Endothelial cell of umbilical vein (primary cell): ENCODE results near the gene STEAP4. TPM values are rescaled to one million over a fixed set of nuclear protein-coding genes. Genes with fewer than 3 reads are reported as not detected.

Source experiments
- BruUV-seq: library from RNA; stranded (reverse); fragments of 400-500 nt; replicated peaks from 2 replicates; lab custom pipeline; 2021; lab: Mats Ljungman, UMichigan
- CTCF ChIA-PET: fragments of 300-600, 350-600 bp; sonication (Branson Sonifier 250); formaldehyde crosslinking; loops from one replicate; lab custom pipeline; 2021; ENCODE audit warnings: antibody characterized with exemption, inconsistent platforms; lab: Charles Lee
- POLR2A ChIA-PET: fragments of 300-600, 350-600 bp; sonication (Branson Sonifier 250); formaldehyde crosslinking; loops from one replicate; lab custom pipeline; 2021; ENCODE audit warnings: antibody characterized with exemption, inconsistent platforms; lab: Charles Lee
- DNase-seq: peaks from one replicate; pipeline ENCODE4 v3.0.0-alpha.2; 2011; ENCODE audit warnings: low read depth, low spot score
- FAIRE-seq: peaks from 2 replicates; lab custom pipeline; 2011; peaks lifted over from hg19 to GRCh38; lab: Jason Lieb, UNC
- H2AFZ ChIP-seq: 2 replicates; pipeline ENCODE4 v1.6.0; 2012; ENCODE audit warnings: low read depth, low read length, control low read depth, inconsistent platforms
- H3K27ac ChIP-seq: 2 replicates; pipeline ENCODE4 v1.5.1; 2011; ENCODE audit warnings: low read depth, mild to moderate bottlenecking, control low read depth, low read length, moderate library complexity; ENCODE audit not compliant: insufficient read depth
- H3K27me3 ChIP-seq, 2 experiments: 2 replicates each; pipeline versions ENCODE4 v1.6.0 to v1.6.1; 2011; ENCODE audit warnings: low read length in 2 of 2, mixed read lengths in 1 of 2; ENCODE audit not compliant: control insufficient read depth in 2 of 2, insufficient read depth in 2 of 2
- H3K36me3 ChIP-seq, 2 experiments: 2 replicates in 1 of 2; 3 replicates in 1 of 2; pipeline ENCODE4 v1.5.1; 2011; ENCODE audit warnings: low read length in 2 of 2, mild to moderate bottlenecking in 1 of 2, moderate library complexity in 1 of 2; ENCODE audit not compliant: control insufficient read depth in 2 of 2, insufficient read depth in 2 of 2; ENCODE audit errors: extremely low read depth in 1 of 2
- H3K4me1 ChIP-seq: 3 replicates; pipeline ENCODE4 v1.5.1; 2011; ENCODE audit warnings: mild to moderate bottlenecking, low read length; ENCODE audit not compliant: control insufficient read depth, insufficient read depth; ENCODE audit errors: extremely low read depth
- H3K4me2 ChIP-seq: 2 replicates; pipeline ENCODE4 v1.6.1; 2011; ENCODE audit warnings: low read length, control low read depth, mixed read lengths; ENCODE audit not compliant: insufficient read depth
- H3K4me3 ChIP-seq, 3 experiments: fragments of 200-600 bp in 1 of 3; sonication (generic), shearing (Covaris generic) in 1 of 3; replicated peaks in 1 of 3; 2 replicates each; pipeline ENCODE4 v1.5.1; 2011 to 2016; ENCODE audit warnings: control low read depth in 3 of 3, low read length in 3 of 3, mild to moderate bottlenecking in 2 of 3, inconsistent platforms in 1 of 3, low read depth in 1 of 3, moderate library complexity in 1 of 3; ENCODE audit not compliant: insufficient read depth in 1 of 3
- H3K79me2 ChIP-seq: 2 replicates; pipeline ENCODE4 v1.6.0; 2012; ENCODE audit warnings: low read length, inconsistent platforms; ENCODE audit not compliant: control insufficient read depth, insufficient read depth
- H3K9ac ChIP-seq: replicated peaks from 2 replicates; pipeline ENCODE3; 2011; ENCODE audit warnings: low read length, control low read depth; ENCODE audit not compliant: insufficient read depth; ENCODE audit errors: extremely low read depth
- H3K9me1 ChIP-seq: replicated peaks from 3 replicates; pipeline ENCODE4 v1.6.0; 2011; ENCODE audit warnings: mild to moderate bottlenecking, low read length; ENCODE audit not compliant: control insufficient read depth, insufficient read depth; ENCODE audit errors: extremely low read depth
- H3K9me3 ChIP-seq: replicated peaks from 2 replicates; pipeline ENCODE4 v1.5.1; 2012; ENCODE audit warnings: low read length, inconsistent platforms; ENCODE audit not compliant: control insufficient read depth, insufficient read depth
- H4K20me1 ChIP-seq: replicated peaks from 2 replicates; pipeline ENCODE3; 2011; ENCODE audit warnings: mild to moderate bottlenecking, low read length; ENCODE audit not compliant: control insufficient read depth, insufficient read depth; ENCODE audit errors: extremely low read depth
- EZH2 ChIP-seq: IDR thresholded peaks from 2 replicates; pipeline ENCODE4 v1.6.1; 2012; ENCODE audit warnings: borderline replicate concordance, low read depth, mild to moderate bottlenecking, moderate library complexity, low read length, inconsistent platforms; ENCODE audit not compliant: severe bottlenecking
- FOS ChIP-seq: IDR thresholded peaks from 2 replicates; pipeline ENCODE4 v1.6.1; 2011; ENCODE audit warnings: mild to moderate bottlenecking, low read length, moderate library complexity, borderline replicate concordance; ENCODE audit not compliant: insufficient read depth
- GATA2 ChIP-seq: IDR thresholded peaks from 2 replicates; pipeline ENCODE4 v1.7.0; 2011; ENCODE audit warnings: low read depth, mild to moderate bottlenecking, moderate library complexity, mixed read lengths, low read length; ENCODE audit not compliant: insufficient read length, insufficient read depth
- JUN ChIP-seq: IDR thresholded peaks from 2 replicates; pipeline ENCODE4 v1.6.1; 2011; ENCODE audit warnings: borderline replicate concordance, low read depth; ENCODE audit not compliant: insufficient read length, insufficient read depth
- MYC ChIP-seq: IDR thresholded peaks from one replicate; pipeline ENCODE4 v1.6.1; 2011; ENCODE audit warnings: mild to moderate bottlenecking, low read depth, low read length
- POLR2A ChIP-seq: IDR thresholded peaks from 2 replicates; pipeline ENCODE4 v1.6.1; 2012; ENCODE audit warnings: low read depth, mild to moderate bottlenecking, control low read depth, low read length
- POLR2AphosphoS5 ChIP-seq: IDR thresholded peaks from 2 replicates; pipeline ENCODE4 v1.6.1; 2012; ENCODE audit warnings: low read depth, mild to moderate bottlenecking, control low read depth, low read length, moderate library complexity; ENCODE audit not compliant: insufficient read depth
- dilution Hi-C: fragments of 300-500 bp; cut with MboI; formaldehyde crosslinking; loops from one replicate; pipeline ENCODE4 v1.15.0; 2019; ENCODE audit warnings: low sequenced_read_pairs; ENCODE audit not compliant: extremely low pct_ligation_motif_present
- intact Hi-C: fragments of 100-400 bp; cut with micrococcal nuclease; formaldehyde crosslinking; loops from one replicate; pipeline ENCODE4 v1.10.0; 2022
- polyA plus RNA-seq, 4 experiments: library from polyadenylated mRNA; depleted of rRNA in 3 of 4; stranded (reverse) in 3 of 4; unstranded in 1 of 4; fragments of >200 nt; gene quantifications; 2 replicates each; pipeline versions ENCODE4 v1.2.1 to v1.2.3, GENCODE V29; 2011 to 2012; ENCODE audit warnings: missing spikeins in 1 of 4
- total RNA-seq: library from RNA; stranded (reverse); gene quantifications from 2 replicates; pipeline ENCODE4 v1.2.3, GENCODE V29; 2021
- TF ChIP-seq, protein P1 (sequence below): IDR thresholded peaks from 2 replicates; pipeline ENCODE4 v1.6.1; 2011; ENCODE audit not compliant: insufficient read depth, insufficient read length
- TF ChIP-seq, protein P2 (sequence below), 2 donors: IDR thresholded peaks; 1 replicate in 1 of 2; 2 replicates in 1 of 2; pipeline ENCODE4 v1.5.1; 2011; ENCODE audit warnings: low read length in 2 of 2, mild to moderate bottlenecking in 2 of 2, moderate library complexity in 2 of 2, control low read depth in 1 of 2, inconsistent platforms in 1 of 2, low read depth in 1 of 2; ENCODE audit not compliant: insufficient read depth in 1 of 2; ENCODE audit errors: extremely low read depth in 1 of 2

The STEAP4 gene
- total and polyA plus RNA-seq, 2 donors (not counting 3 experiments of a cell fraction or from before 2014, with no cell fraction given), result not detected

DNA sequence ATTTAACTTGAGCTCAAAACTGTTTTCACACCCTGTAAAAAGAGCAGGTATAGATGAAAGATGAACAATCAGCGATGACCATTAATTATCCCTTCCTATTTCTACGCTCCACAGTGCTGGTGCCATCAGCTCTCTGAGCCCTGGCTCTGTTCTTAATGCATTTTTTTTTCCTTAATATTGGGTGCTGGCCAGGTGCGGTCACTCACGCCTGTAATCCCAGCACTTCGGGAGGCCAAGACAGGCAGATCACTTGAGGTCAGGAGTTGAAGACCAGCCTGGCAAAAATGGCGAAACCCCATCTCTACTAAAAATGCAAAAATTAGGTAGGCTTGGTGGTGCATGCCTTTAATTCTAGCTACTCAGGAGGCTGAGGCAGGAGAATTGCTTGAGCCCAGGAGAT lies 4.2 kb downstream of the STEAP4 start:
- no peak overlapping the region for H2AFZ ChIP-seq
- ChIA-PET POLR2A (no interaction called here), CTCF (interaction anchor here (0.6 kb wide), 1 partner anchor 19 kb away, joined by 4 read pairs; no protein-coding TSS in a partner anchor)
- H3K27ac ChIP-seq, result no peak overlapping the region
- dilution Hi-C loops (no loop called here), intact Hi-C loops (no loop called here)
- H3K9me1 ChIP-seq, result no peaks in the 10 kb centered on the region
- H3K27me3 ChIP-seq, result peaks cover 14 to 22% of the 10 kb centered on the region in 2 experiments
- no TSS peak for BruUV-seq
- no peak overlapping the region for H3K4me2 ChIP-seq
- no peaks in the 10 kb centered on the region for H4K20me1 ChIP-seq
- H3K4me1 ChIP-seq, result no peaks in the 10 kb centered on the region
- no peak overlapping the region for H3K4me3 ChIP-seq
- FAIRE-seq, result no peak
- H3K79me2 ChIP-seq, result no peaks in the 10 kb centered on the region
- H3K36me3 ChIP-seq, result no peaks in the 10 kb centered on the region
- no peak overlapping the region for H3K9ac ChIP-seq
- DNase-seq, result no peak
- no peak for TF ChIP-seq MYC
- TF ChIP-seq FOS, result no peak
- TF ChIP-seq POLR2A, result no peak
- TF ChIP-seq, protein P1, sequence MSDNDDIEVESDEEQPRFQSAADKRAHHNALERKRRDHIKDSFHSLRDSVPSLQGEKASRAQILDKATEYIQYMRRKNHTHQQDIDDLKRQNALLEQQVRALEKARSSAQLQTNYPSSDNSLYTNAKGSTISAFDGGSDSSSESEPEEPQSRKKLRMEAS, result no peak
- TF ChIP-seq GATA2, result no peak
- TF ChIP-seq, protein P2, sequence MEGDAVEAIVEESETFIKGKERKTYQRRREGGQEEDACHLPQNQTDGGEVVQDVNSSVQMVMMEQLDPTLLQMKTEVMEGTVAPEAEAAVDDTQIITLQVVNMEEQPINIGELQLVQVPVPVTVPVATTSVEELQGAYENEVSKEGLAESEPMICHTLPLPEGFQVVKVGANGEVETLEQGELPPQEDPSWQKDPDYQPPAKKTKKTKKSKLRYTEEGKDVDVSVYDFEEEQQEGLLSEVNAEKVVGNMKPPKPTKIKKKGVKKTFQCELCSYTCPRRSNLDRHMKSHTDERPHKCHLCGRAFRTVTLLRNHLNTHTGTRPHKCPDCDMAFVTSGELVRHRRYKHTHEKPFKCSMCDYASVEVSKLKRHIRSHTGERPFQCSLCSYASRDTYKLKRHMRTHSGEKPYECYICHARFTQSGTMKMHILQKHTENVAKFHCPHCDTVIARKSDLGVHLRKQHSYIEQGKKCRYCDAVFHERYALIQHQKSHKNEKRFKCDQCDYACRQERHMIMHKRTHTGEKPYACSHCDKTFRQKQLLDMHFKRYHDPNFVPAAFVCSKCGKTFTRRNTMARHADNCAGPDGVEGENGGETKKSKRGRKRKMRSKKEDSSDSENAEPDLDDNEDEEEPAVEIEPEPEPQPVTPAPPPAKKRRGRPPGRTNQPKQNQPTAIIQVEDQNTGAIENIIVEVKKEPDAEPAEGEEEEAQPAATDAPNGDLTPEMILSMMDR (IDR thresholded peaks at IDR 0.05; ENCODE audit: extremely low read depth in 1 of 2, insufficient read depth in 1 of 2, low read depth in 1 of 2, low read length in 2 of 2), result no peak
- H3K9me3 ChIP-seq, result no peaks in the 10 kb centered on the region

DNA sequence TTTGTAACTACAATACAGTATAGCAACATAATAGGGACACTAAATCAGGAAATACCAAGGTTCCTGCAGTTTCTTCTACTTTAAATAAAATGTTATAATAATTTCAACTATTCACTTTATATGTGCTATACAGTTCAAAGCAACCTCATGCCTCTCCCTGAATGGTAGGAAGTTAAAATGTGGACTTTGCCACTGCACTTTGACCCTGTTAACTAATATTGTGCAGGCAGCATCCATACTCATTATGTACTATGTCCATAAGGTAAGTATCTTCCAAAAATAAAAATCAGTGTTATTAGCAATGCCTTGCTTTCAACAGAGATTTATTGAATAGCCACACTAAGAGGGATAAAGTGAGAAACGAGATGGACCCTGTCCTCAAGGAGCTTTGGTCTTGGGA lies 4.8 kb downstream of the STEAP4 start:
- Histone ChIP-seq H4K20me1 (no peaks in the 10 kb centered on the region), H3K27me3 (peaks cover 9 to 17% of the 10 kb centered on the region in 2 experiments), H3K27ac (no peak overlapping the region), H2AFZ (no peak overlapping the region), H3K36me3 (no peaks in the 10 kb centered on the region), H3K4me1 (no peaks in the 10 kb centered on the region), H3K4me2 (no peak overlapping the region), H3K9me3 (no peaks in the 10 kb centered on the region), H3K9ac (no peak overlapping the region), H3K9me1 (no peaks in the 10 kb centered on the region), H3K4me3 (no peak overlapping the region), H3K79me2 (no peaks in the 10 kb centered on the region)
- FAIRE-seq (no peak), DNase-seq (no peak)
- BruUV-seq, result no TSS peak
- TF ChIP-seq, protein P1, result no peak
- TF ChIP-seq MYC (no peak), GATA2 (no peak), EZH2 (no peak), POLR2AphosphoS5 (no peak), FOS (no peak), POLR2A (no peak), JUN (no peak)
- TF ChIP-seq, protein P2 (IDR thresholded peaks at IDR 0.05; ENCODE audit: extremely low read depth in 1 of 2, insufficient read depth in 1 of 2, low read depth in 1 of 2, low read length in 2 of 2), result no peak
- dilution Hi-C loops, result no loop called here
- POLR2A ChIA-PET, result no interaction called here
- CTCF ChIA-PET, result no interaction called here
- intact Hi-C loops, result no loop called here
